ENCODE results near the gene CABLES2. TPM values are rescaled to one million over a fixed set of nuclear protein-coding genes. Genes with fewer than 3 reads are reported as not detected.

CABLES2 gene, protein sequence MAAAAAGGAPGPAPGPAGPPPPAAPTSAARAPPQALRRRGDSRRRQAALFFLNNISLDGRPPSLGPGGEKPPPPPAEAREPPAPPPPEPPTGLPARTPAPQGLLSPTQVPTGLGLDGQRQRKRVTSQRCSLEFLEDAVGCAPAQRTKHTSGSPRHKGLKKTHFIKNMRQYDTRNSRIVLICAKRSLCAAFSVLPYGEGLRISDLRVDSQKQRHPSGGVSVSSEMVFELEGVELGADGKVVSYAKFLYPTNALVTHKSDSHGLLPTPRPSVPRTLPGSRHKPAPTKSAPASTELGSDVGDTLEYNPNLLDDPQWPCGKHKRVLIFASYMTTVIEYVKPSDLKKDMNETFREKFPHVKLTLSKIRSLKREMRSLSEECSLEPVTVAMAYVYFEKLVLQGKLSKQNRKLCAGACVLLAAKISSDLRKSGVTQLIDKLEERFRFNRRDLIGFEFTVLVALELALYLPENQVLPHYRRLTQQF
- 0.87 and 1.0 TPM in 2 replicates for total RNA-seq (2012; rRNA removed)

DNA sequence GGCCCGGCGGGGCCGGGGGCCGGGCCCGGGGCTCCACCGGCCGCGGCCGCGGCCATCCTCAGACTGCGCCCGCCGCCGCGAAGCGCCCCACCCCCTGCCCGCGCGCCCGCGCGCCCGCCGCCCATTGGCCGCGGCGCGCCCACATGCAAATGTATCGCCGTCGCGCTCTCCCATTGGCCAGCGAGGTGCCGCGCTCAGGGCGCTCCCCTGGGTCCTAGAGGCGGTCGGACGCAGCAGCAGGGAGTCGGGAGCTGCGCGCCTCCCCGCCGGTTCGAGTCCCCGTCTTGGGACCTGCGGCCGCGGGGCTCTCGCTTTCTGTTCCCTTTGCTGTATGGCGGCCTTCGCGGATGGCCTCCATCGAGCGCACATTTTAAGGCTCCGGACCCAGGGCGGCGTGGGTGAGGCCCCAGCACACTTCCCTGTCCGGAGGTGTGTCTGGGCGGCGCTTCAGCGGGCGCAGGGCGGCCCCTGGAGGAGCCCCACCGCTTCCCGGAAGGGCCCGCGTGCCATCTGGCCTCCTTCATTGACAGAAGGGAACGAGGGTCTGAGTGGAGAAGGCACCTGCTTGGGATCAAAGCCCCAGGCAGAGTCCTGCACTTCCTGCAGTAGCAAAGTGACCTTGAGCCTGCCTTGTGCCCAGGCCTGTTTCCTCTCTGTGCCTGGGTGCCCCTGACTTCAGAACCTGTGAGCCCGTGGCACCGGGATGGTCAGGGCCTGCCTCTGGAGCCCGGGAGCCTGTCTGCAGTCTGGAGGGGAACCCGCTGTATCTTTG, at the start of gene CABLES2:
TSS of gene CABLES2 (minus strand) at position 65 of the 772 bp plus-strand sequence. CDS start at position 56, 9 bp downstream.
- Histone ChIP-seq H3K27me3 (ENCODE audit: control insufficient read depth, insufficient read depth, low read length) (peaks cover 11% of the 10 kb centered on the region), H3K4me1 (ENCODE audit: control insufficient read depth, insufficient read depth, low read length) (peaks cover 12% of the 10 kb centered on the region), H3K4me3 (ENCODE audit: low read length) (peak within 1 kb of the TSS; percentile 75), H3K9me3 (replicated peaks; ENCODE audit: low read length) (no peaks in the 10 kb centered on the region), H3K4me2 (ENCODE audit: low read length) (peak within 1 kb of the TSS; percentile 93), H3K36me3 (ENCODE audit: insufficient read depth, low read length) (no peaks in the 10 kb centered on the region), H3K9ac (ENCODE audit: low read depth, low read length) (peak within 1 kb of the TSS; percentile 82)

DNA sequence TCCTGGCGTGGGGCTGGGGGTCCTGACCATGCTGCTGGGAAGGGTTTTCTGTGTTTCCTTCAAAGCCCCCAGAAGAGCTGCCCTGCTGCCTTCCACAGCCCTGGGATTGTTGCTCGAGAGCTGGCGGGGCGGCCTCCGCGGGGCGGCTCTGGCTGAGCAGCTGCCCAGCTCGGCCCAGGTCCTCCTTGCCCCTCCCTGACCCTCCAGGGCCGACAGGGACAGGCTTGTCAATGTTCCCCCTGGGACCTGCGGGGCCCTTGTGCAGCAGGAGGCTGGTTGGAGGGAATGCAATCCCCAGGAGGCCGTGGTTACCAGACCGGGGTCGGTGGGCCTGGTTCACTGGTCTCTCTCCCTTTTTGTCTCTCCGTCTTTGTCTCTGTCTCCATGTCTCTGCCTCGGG, 48.8 kb upstream of the CABLES2 start:
- H3K27me3 ChIP-seq (ENCODE audit: control insufficient read depth, insufficient read depth, low read length): peaks cover 32% of the 10 kb centered on the region
- H3K4me3 ChIP-seq (ENCODE audit: low read length): no peak overlapping the region
- no peaks in the 10 kb centered on the region for H3K9me3 ChIP-seq (replicated peaks; ENCODE audit: low read length)
- no peak overlapping the region for H3K4me2 ChIP-seq (ENCODE audit: low read length)
- H3K4me1 ChIP-seq (ENCODE audit: control insufficient read depth, insufficient read depth, low read length): no peaks in the 10 kb centered on the region
- no peak overlapping the region for H3K9ac ChIP-seq (ENCODE audit: low read depth, low read length)
- no peaks in the 10 kb centered on the region for H3K36me3 ChIP-seq (ENCODE audit: insufficient read depth, low read length)

DNA sequence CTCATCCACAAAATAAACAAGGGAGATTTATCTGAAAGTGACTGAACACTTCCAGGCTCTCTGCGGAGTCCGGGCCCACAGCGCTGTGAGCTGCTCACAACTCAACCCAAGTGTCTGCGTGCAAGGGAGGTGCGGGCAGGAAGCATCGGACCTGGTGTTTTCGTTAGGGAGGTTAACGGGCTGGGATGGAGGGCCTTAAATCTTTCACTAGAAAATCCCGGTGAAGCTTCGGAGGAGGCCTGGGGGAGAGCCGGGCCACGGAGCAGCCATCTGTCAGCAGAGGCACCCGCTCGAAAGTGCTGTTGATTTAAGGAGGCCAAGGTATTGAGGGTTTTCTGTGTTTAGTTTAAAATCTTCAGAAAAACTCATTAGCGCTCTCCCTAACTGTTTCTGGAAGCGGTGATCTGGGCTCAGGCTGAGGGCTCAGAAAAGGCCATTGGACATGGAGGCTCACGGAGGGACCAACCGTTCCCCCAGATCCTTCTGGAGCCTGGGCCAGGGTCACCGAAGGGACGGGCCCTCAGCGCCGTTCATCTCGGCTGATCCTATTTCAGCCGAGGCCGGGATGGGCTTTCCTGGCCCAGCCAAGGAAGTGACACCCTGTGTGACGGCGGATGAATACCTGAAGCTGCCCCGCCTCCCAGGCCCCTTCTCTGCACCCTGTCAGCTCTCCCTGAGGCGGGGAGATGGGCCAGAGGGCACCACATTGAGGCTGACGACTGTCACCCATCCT, 48.0 kb upstream of the CABLES2 start:
- no peak overlapping the region for H3K4me2 ChIP-seq (ENCODE audit: low read length)
- no peak overlapping the region for H3K4me3 ChIP-seq (ENCODE audit: low read length)
- peaks cover 31% of the 10 kb centered on the region for H3K27me3 ChIP-seq (ENCODE audit: control insufficient read depth, insufficient read depth, low read length)
- H3K9me3 ChIP-seq (replicated peaks; ENCODE audit: low read length): no peaks in the 10 kb centered on the region
- no peak overlapping the region for H3K9ac ChIP-seq (ENCODE audit: low read depth, low read length)
- no peaks in the 10 kb centered on the region for H3K4me1 ChIP-seq (ENCODE audit: control insufficient read depth, insufficient read depth, low read length)
- H3K36me3 ChIP-seq (ENCODE audit: insufficient read depth, low read length): no peaks in the 10 kb centered on the region

DNA sequence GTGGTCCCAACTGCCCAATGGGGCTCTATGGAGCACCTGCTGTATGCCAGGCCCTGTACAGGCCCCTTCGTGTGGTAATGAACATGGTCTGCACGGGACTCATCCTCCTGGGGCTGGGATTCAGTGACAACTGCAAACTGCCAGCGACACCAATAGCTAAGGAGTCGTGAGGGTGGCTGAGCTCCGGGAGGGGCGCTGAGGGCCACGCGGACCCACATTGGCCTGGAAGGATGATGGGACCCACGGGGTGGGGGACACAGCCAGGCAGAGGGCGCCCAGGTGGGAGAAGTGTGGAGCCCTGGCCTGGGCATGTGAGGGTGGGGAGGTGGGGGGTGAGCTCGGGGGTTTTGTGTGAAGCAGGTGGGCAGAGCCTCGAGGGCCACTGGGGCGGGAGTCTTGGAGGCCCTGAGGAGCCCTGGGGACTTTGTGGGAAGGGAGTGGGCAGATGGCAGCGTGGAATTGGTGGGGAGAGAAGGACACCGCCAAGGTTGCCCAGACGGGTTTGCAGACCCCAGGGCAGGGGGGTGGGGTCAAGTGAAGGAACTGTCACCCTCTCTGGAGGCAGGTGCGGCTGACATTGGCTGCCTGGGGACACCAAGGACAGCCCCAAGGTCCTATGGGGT, 46.2 kb upstream of the CABLES2 start:
- Histone ChIP-seq H3K9me3 (replicated peaks; ENCODE audit: low read length) (no peaks in the 10 kb centered on the region), H3K9ac (ENCODE audit: low read depth, low read length) (no peak overlapping the region), H3K4me2 (ENCODE audit: low read length) (no peak overlapping the region), H3K4me1 (ENCODE audit: control insufficient read depth, insufficient read depth, low read length) (no peaks in the 10 kb centered on the region), H3K4me3 (ENCODE audit: low read length) (no peak overlapping the region), H3K27me3 (ENCODE audit: control insufficient read depth, insufficient read depth, low read length) (peaks cover 39% of the 10 kb centered on the region), H3K36me3 (ENCODE audit: insufficient read depth, low read length) (no peaks in the 10 kb centered on the region)

DNA sequence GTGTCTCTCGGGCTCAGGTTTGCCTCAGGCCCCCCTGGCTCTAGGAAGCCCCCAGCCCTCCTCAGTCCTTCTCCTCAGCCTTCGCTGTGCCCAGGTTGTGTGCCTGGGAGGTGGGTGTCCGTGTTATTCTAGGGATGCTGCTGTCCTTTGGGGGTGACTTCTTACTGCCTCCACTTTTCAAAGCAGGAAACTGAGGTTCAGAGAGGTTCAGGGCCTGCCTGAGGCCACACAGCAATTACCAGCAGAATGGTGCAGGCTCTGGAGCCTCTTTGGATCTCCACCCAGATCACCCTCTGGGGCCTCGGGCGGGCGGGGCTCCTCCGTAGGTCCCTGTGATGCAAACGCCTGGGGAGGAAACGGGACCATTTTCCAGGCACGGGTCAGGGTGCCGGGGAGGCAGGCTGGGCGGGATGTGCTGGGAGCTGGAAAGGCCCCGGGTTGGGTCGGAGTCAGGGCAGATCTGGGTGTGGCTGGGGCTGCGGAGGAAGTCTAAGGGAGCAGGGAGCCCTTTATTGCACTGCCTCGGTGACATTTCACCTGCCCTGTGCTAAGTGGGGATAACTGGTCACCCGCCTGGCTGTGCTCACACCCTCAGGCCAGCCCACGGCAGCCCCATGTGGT, 45.5 kb upstream of the CABLES2 start:
- peaks cover 37% of the 10 kb centered on the region for H3K27me3 ChIP-seq (ENCODE audit: control insufficient read depth, insufficient read depth, low read length)
- no peaks in the 10 kb centered on the region for H3K36me3 ChIP-seq (ENCODE audit: insufficient read depth, low read length)
- no peak overlapping the region for H3K4me2 ChIP-seq (ENCODE audit: low read length)
- no peaks in the 10 kb centered on the region for H3K9me3 ChIP-seq (replicated peaks; ENCODE audit: low read length)
- no peaks in the 10 kb centered on the region for H3K4me1 ChIP-seq (ENCODE audit: control insufficient read depth, insufficient read depth, low read length)
- no peak overlapping the region for H3K9ac ChIP-seq (ENCODE audit: low read depth, low read length)
- no peak overlapping the region for H3K4me3 ChIP-seq (ENCODE audit: low read length)

DNA sequence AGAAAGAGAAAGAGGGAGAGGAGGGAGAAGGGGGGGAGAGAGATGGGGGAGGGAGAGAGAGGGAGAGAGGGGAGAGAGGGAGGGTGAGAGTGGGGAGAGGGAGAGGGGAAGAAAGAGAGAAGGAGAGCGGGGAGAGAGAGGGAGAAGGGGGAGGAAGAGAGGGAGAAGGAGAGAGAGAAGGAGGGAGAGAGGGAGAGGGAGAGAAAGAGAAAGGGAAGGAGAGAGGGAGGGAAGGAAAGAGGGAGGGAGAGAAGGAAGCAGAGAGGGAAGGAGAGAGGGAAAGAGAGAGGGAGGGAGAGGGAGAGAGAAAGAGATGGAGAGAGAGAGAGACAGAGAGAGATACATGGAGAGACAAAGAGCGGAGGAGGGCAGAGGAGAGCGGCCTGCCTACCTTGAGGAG, 44.9 kb upstream of the CABLES2 start:
- H3K27me3 ChIP-seq (ENCODE audit: control insufficient read depth, insufficient read depth, low read length): peaks cover 36% of the 10 kb centered on the region

DNA sequence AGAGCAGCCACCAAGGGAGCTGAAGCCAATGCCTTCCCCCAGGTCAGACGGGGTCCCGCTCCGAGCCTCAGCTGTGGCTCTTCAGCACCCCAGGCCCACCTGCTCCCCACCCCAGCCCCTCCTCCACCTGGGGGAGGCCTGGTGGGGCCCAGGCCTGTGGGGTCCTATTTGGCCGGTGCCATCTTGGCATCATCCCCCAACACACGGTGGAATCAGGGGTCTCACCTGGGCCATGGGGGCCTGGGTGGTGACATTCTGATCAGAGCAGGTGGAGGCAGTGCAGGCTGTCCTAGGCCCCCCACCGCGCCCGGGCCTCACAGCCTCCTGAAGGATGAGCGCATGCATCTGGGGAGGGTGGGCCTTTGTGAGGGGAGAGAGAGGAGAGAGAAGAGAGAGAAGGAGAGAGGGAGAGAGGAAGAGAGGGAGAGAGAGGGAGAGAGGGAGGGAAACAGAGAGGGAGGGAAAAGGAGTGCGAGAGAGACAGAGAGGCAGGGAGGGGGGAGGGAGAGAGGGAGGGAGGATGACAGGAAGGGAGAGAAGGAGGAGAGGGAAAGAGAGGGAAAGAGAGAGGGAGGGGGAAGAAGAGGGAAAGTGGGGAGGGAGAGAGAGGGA, 44.2 kb upstream of the CABLES2 start:
- Histone ChIP-seq H3K36me3 (ENCODE audit: insufficient read depth, low read length) (no peaks in the 10 kb centered on the region), H3K4me3 (ENCODE audit: low read length) (no peak overlapping the region), H3K9me3 (replicated peaks; ENCODE audit: low read length) (no peaks in the 10 kb centered on the region), H3K4me2 (ENCODE audit: low read length) (no peak overlapping the region), H3K27me3 (ENCODE audit: control insufficient read depth, insufficient read depth, low read length) (peaks cover 31% of the 10 kb centered on the region), H3K4me1 (ENCODE audit: control insufficient read depth, insufficient read depth, low read length) (no peaks in the 10 kb centered on the region), H3K9ac (ENCODE audit: low read depth, low read length) (no peak overlapping the region)

More for the DNA sequence above, 44.9 kb upstream of the CABLES2 start:
- Histone ChIP-seq H3K4me2 (ENCODE audit: low read length) (no peak overlapping the region), H3K9me3 (replicated peaks; ENCODE audit: low read length) (no peaks in the 10 kb centered on the region), H3K9ac (ENCODE audit: low read depth, low read length) (no peak overlapping the region), H3K36me3 (ENCODE audit: insufficient read depth, low read length) (no peaks in the 10 kb centered on the region), H3K4me3 (ENCODE audit: low read length) (no peak overlapping the region), H3K4me1 (ENCODE audit: control insufficient read depth, insufficient read depth, low read length) (no peaks in the 10 kb centered on the region)

DNA sequence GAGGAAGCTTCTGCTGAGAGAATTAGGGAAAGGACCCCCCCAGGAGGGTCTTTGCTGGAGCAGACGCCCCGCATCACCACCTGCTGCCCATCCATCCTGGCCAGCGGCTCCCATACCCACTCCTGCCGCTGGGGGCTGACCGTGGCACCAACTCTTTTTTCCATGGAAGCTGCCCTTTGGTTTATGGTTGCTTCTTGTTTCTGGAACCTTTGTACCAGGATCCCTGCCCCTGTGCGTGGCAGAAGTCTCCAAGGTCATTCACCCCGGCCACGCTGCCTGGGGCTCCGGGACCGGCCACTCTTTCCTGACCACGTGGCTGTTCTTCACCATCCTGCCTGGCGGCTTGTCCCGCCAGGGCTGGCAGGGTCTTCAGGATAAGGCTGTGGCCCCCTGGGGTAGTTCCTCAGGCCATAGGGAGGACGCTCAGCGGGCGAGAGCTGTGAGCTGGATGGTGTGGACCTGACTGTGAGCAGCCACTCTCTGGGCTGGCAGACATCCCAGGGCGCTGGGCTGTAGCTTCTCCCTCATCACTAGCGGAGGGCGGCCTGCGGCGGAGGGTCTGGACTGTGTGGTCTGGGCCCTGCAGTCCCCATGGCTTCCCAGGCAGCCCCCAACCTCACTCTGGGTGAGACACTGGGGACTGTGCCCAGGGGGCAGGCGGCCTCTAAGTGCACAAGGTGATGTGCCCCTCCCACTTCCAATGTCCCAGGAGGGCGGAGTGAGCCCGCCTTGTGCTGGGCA, 43.0 kb upstream of the CABLES2 start:
- no peak overlapping the region for H3K4me2 ChIP-seq (ENCODE audit: low read length)
- no peaks in the 10 kb centered on the region for H3K9me3 ChIP-seq (replicated peaks; ENCODE audit: low read length)
- no peaks in the 10 kb centered on the region for H3K4me1 ChIP-seq (ENCODE audit: control insufficient read depth, insufficient read depth, low read length)
- H3K27me3 ChIP-seq (ENCODE audit: control insufficient read depth, insufficient read depth, low read length): peaks cover 35% of the 10 kb centered on the region
- H3K9ac ChIP-seq (ENCODE audit: low read depth, low read length): no peak overlapping the region
- H3K4me3 ChIP-seq (ENCODE audit: low read length): no peak overlapping the region
- H3K36me3 ChIP-seq (ENCODE audit: insufficient read depth, low read length): no peaks in the 10 kb centered on the region

DNA sequence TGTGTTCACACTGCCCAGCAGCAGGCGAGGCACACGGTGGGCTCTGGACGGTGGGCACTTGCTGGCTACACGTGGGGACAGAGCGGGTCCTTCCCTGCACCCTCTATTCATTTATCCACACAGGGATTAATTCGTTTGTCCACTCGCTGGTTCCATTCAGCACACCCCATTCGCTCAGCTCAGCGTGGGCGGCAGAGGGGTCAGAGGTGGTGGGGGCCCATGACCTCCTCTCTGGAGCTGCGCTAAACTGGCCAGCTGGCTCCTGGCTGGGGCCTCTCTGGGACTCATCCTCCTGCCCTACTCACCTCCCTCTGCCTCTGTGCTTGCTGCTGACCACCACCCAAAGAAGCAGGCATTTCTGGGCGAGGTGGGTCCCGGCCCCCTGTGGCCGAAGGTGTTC, 41.7 kb upstream of the CABLES2 start:
- H3K4me3 ChIP-seq (ENCODE audit: low read length): no peak overlapping the region
- no peak overlapping the region for H3K9ac ChIP-seq (ENCODE audit: low read depth, low read length)
- no peaks in the 10 kb centered on the region for H3K9me3 ChIP-seq (replicated peaks; ENCODE audit: low read length)
- peaks cover 41% of the 10 kb centered on the region for H3K27me3 ChIP-seq (ENCODE audit: control insufficient read depth, insufficient read depth, low read length)
- no peaks in the 10 kb centered on the region for H3K4me1 ChIP-seq (ENCODE audit: control insufficient read depth, insufficient read depth, low read length)
- no peak overlapping the region for H3K4me2 ChIP-seq (ENCODE audit: low read length)
- no peaks in the 10 kb centered on the region for H3K36me3 ChIP-seq (ENCODE audit: insufficient read depth, low read length)

DNA sequence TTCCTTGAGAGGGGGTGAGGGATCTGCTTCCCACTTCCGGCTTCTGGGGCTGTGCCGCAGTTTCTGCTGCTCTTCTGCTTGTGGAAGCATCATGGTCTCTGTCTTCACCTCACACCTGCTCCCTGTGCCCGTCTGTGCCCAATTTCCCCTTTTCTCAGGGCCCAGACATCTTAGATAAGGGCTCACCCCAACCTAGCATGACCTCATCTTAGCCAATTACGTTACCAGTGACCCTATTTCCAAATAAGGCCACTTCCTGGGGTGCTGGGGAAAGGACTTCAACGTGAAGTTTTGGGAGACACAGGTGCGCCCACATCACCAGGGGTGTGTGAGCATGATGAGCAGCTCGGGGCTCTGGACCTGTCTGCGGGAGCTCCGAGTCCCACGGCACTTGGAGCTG, 41.0 kb upstream of the CABLES2 start:
- Histone ChIP-seq H3K4me1 (ENCODE audit: control insufficient read depth, insufficient read depth, low read length) (no peaks in the 10 kb centered on the region), H3K36me3 (ENCODE audit: insufficient read depth, low read length) (no peaks in the 10 kb centered on the region), H3K27me3 (ENCODE audit: control insufficient read depth, insufficient read depth, low read length) (peaks cover 39% of the 10 kb centered on the region), H3K4me2 (ENCODE audit: low read length) (no peak overlapping the region), H3K4me3 (ENCODE audit: low read length) (no peak overlapping the region), H3K9me3 (replicated peaks; ENCODE audit: low read length) (no peaks in the 10 kb centered on the region), H3K9ac (ENCODE audit: low read depth, low read length) (no peak overlapping the region)
